ENCODE measurements around the gene PGGT1B. TPM values are rescaled to one million over a fixed set of nuclear protein-coding genes. Genes with fewer than 3 reads are reported as not detected.

Gene PGGT1B
- total RNA-seq, 1 experiment from 2014 or later: 31.1 TPM

GRCh38 chr5:115243412-115243811, 19.3 kb downstream of the PGGT1B start:
- no TSS peak for BruUV-seq (replicated peaks)
- Histone ChIP-seq H3K27ac (no peak overlapping the region), H3K9me3 (ENCODE audit: insufficient read depth, low read depth) (no peaks in the 10 kb centered on the region), H3K27me3 (ENCODE audit: insufficient read depth, low read depth) (no peaks in the 10 kb centered on the region), H3K4me2 (no peak overlapping the region), H3K36me3 (ENCODE audit: low read depth) (peaks cover 3% of the 10 kb centered on the region), H2AFZ (no peak overlapping the region), H4K20me1 (ENCODE audit: insufficient read depth) (peaks cover 23% of the 10 kb centered on the region), H3K4me3 (no peak overlapping the region), H3K9me2 (ENCODE audit: insufficient read depth) (no peaks in the 10 kb centered on the region), H3F3A (ENCODE audit: insufficient read depth, low read depth) (peaks cover 3% of the 10 kb centered on the region; the same call in 1 of the 2 replicates), H3K4me1 (replicated peaks; ENCODE audit: insufficient read depth) (no peaks in the 10 kb centered on the region), H3K79me2 (ENCODE audit: low read depth) (peaks cover 11% of the 10 kb centered on the region; the same call in 1 of the 2 replicates)
- no peak for TF ChIP-seq CTCF (conservative IDR thresholded peaks at IDR 0.05)
- TF ChIP-seq EZH2 (IDR thresholded peaks at IDR 0.05; ENCODE audit: low read depth): no peak
- CTCF ChIA-PET: no interaction called here
- intact Hi-C loops (cut with micrococcal nuclease; ENCODE audit: unreplicated experiment): no loop called here
- POLR2A ChIA-PET (ENCODE audit: unreplicated experiment): no interaction called here
- DNase-seq: peak in 1 of 2 experiments; percentile 35

- Histone ChIP-seq H2AFZ (no peak overlapping the region), H3K4me1 (replicated peaks; ENCODE audit: insufficient read depth) (no peaks in the 10 kb centered on the region), H3K4me2 (no peak overlapping the region), H3K4me3 (no peak overlapping the region), H3K79me2 (ENCODE audit: low read depth) (peaks cover 11% of the 10 kb centered on the region; the same call in 1 of the 2 replicates), H3F3A (ENCODE audit: insufficient read depth, low read depth) (no peaks in the 10 kb centered on the region), H3K36me3 (ENCODE audit: low read depth) (peaks cover 3% of the 10 kb centered on the region), H3K27ac (no peak overlapping the region), H3K9me2 (ENCODE audit: insufficient read depth) (no peaks in the 10 kb centered on the region), H3K9me3 (ENCODE audit: insufficient read depth, low read depth) (no peaks in the 10 kb centered on the region), H4K20me1 (ENCODE audit: insufficient read depth) (peaks cover 23% of the 10 kb centered on the region), H3K27me3 (ENCODE audit: insufficient read depth, low read depth) (no peaks in the 10 kb centered on the region)
- DNase-seq: no peak
- ChIA-PET POLR2A (ENCODE audit: unreplicated experiment) (no interaction called here), CTCF (no interaction called here)
- intact Hi-C loops (cut with micrococcal nuclease; ENCODE audit: unreplicated experiment): no loop called here
- TF ChIP-seq EZH2 (IDR thresholded peaks at IDR 0.05; ENCODE audit: low read depth) (no peak), CTCF (conservative IDR thresholded peaks at IDR 0.05) (no peak)
- BruUV-seq (replicated peaks): no TSS peak
These were observed 20.6 kb downstream of the PGGT1B start for GRCh38 chr5:115241881-115242642.

- ChIA-PET POLR2A (ENCODE audit: unreplicated experiment) (no interaction called here), CTCF (no interaction called here)
- no peaks in the 10 kb centered on the region for H3K9me3 ChIP-seq (ENCODE audit: insufficient read depth, low read depth)
- TF ChIP-seq CTCF (conservative IDR thresholded peaks at IDR 0.05): no peak
- TF ChIP-seq EZH2 (IDR thresholded peaks at IDR 0.05; ENCODE audit: low read depth): no peak
- DNase-seq: no peak
- H3K4me2 ChIP-seq: no peak overlapping the region
- no peak overlapping the region for H3K27ac ChIP-seq
- H3F3A ChIP-seq (ENCODE audit: insufficient read depth, low read depth): no peaks in the 10 kb centered on the region
- H3K4me3 ChIP-seq: no peak overlapping the region
- H2AFZ ChIP-seq: no peak overlapping the region
- no TSS peak for BruUV-seq (replicated peaks)
- H3K9me2 ChIP-seq (ENCODE audit: insufficient read depth): no peaks in the 10 kb centered on the region
- 0 out of 2 replicates have a peak, but pooled peaks cover 8% of the 10 kb centered on the region for H4K20me1 ChIP-seq (ENCODE audit: insufficient read depth)
- intact Hi-C loops (cut with micrococcal nuclease; ENCODE audit: unreplicated experiment): no loop called here
- no peaks in the 10 kb centered on the region for H3K27me3 ChIP-seq (ENCODE audit: insufficient read depth, low read depth)
- H3K4me1 ChIP-seq (replicated peaks; ENCODE audit: insufficient read depth): no peaks in the 10 kb centered on the region
- H3K79me2 ChIP-seq (ENCODE audit: low read depth): no peaks in the 10 kb centered on the region
- peaks cover 3% of the 10 kb centered on the region for H3K36me3 ChIP-seq (ENCODE audit: low read depth)
These were observed 25.6 kb downstream of the PGGT1B start for GRCh38 chr5:115237066-115237465.
